ENCODE results near the gene ALX1. TPM values are rescaled to one million over a fixed set of nuclear protein-coding genes. Genes with fewer than 3 reads are reported as not detected.

ALX1 gene
- total RNA-seq, 2 donors from 2014 or later, result not detected

GRCh38 chr12:85260447-85260846, 19.6 kb upstream of the ALX1 start:
- intact Hi-C loops (cut with DNase I), result no loop called here
- Histone ChIP-seq H3K4me1 (no peaks in the 10 kb centered on the region), H3K4me3 (no peak overlapping the region), H3K9me3 (no peaks in the 10 kb centered on the region), H3K36me3 (replicated peaks in 1 of 2; ENCODE audit: insufficient read depth in 1 of 2, low read depth in 2 of 2) (no peaks in the 10 kb centered on the region), H3K27ac (no peak overlapping the region), H3K27me3 (no peaks in the 10 kb centered on the region)
- TF ChIP-seq POLR2A (IDR thresholded peaks at IDR 0.05) (no peak), CTCF (IDR thresholded peaks at IDR 0.05) (no peak)
- no peak for DNase-seq
- WGBS, 2 donors, result 62 to 78% methylated on average over 2 of the region's 2 CpGs
- no peak for ATAC-seq

- Histone ChIP-seq H3K27ac (no peak overlapping the region), H3K27me3 (no peaks in the 10 kb centered on the region), H3K36me3 (replicated peaks in 1 of 2; ENCODE audit: insufficient read depth in 1 of 2, low read depth in 2 of 2) (no peaks in the 10 kb centered on the region), H3K4me1 (no peaks in the 10 kb centered on the region), H3K4me3 (no peak overlapping the region), H3K9me3 (no peaks in the 10 kb centered on the region)
- DNase-seq, result no peak
- 47 to 55% methylated on average over 3 of the region's 3 CpGs for WGBS, 2 donors
- no peak for ATAC-seq
- intact Hi-C loops (cut with DNase I), result no loop called here
- TF ChIP-seq POLR2A (IDR thresholded peaks at IDR 0.05), result no peak
- no peak for TF ChIP-seq CTCF (IDR thresholded peaks at IDR 0.05)
Measured at GRCh38 chr12:85260896-85261295, 19.1 kb upstream of the ALX1 start.

GRCh38 chr12:85266356-85266755, 13.7 kb upstream of the ALX1 start:
- H3K27ac ChIP-seq, result no peak overlapping the region
- intact Hi-C loops (cut with DNase I), result no loop called here
- no peaks in the 10 kb centered on the region for H3K36me3 ChIP-seq (replicated peaks in 1 of 2; ENCODE audit: insufficient read depth in 1 of 2, low read depth in 2 of 2)
- ATAC-seq (no peak), DNase-seq (no peak)
- H3K4me3 ChIP-seq, result no peak overlapping the region
- H3K9me3 ChIP-seq, result no peaks in the 10 kb centered on the region
- 58 to 72% methylated on average over 4 of the region's 4 CpGs for WGBS, 2 donors
- no peaks in the 10 kb centered on the region for H3K27me3 ChIP-seq
- no peaks in the 10 kb centered on the region for H3K4me1 ChIP-seq
- TF ChIP-seq POLR2A (IDR thresholded peaks at IDR 0.05) (no peak), CTCF (IDR thresholded peaks at IDR 0.05) (no peak)

DNA sequence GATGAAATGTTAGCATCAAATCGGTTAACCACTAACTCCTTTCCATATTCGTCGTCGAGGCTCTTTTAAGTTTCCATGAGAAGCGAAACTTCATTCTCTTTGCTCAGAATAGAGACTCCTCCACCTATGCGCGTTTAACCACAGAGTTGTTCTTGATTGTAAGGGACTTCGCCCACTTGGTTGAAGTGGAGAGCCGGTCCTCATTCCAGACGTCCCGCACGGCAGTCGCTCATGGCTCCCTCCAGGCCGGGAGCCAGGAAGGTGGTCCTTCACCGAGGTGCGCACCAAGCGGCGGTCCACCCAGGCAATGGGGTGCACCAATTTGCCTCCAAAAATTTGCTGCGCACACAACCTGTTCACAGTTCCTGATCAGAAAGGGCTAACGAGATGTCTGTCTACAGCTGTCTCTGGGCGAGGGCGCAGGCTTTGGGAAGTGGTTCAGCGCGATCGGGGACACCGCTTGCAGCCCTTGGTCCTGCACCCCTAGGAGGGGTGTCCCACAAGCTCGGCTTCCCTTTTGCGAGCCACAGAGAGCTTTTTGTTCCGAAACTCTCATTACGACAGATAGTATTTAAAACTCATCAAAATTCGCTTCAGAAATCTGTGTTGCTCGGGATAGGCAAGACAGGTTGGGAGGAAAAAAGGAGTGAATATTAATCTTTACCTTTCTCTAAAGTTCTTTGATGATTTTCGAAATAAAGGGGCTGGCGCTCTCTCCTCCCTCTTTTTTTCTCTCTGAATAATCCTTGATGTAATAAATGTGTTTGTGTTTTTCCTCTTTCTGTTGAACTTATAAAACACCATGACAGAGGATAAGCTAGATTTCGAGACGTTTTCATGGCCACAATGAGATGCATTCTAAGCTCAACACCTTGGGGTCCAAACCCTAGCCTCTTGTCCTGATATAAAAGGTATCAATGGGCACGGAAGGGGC, 6.4 kb upstream of the ALX1 start:
- Histone ChIP-seq H3K4me1 (no peaks in the 10 kb centered on the region), H3K27me3 (peaks cover 0 to 21% of the 10 kb centered on the region in 2 donors), H3K27ac (no peak overlapping the region), H3K9me3 (peaks cover 0 to 4% (median 0%) of the 10 kb centered on the region in 3 donors), H3K4me3 (no peak overlapping the region), H3K36me3 (replicated peaks in 1 of 2; ENCODE audit: insufficient read depth in 1 of 2, low read depth in 2 of 2) (no peaks in the 10 kb centered on the region)
- intact Hi-C loops (cut with DNase I), result no loop called here
- ATAC-seq, result no peak
- TF ChIP-seq POLR2A (IDR thresholded peaks at IDR 0.05) (no peak), CTCF (IDR thresholded peaks at IDR 0.05) (no peak)
- 4 to 8% methylated on average over 37 of the region's 37 CpGs for WGBS, 2 donors
- no peak for DNase-seq

DNA sequence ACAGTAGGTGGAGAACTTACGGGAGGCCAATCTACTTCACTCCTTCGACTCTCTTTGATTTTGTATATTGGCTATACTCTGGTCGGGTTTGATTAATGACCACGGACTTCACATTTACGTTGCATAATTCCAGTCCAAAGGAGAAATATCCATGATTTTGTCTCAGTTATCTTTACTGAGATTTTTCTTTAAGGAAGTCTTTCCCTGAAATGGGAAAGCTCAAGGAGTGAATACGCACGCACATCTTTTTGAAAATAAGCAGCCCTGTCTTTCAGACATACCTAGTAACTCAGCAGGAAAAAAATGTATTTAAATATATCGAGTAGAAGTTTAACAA, 5.7 kb upstream of the ALX1 start:
- Histone ChIP-seq H3K4me3 (no peak overlapping the region), H3K4me1 (no peaks in the 10 kb centered on the region), H3K27me3 (peaks cover 0 to 27% of the 10 kb centered on the region in 2 donors), H3K9me3 (peaks cover 0 to 4% (median 0%) of the 10 kb centered on the region in 3 donors), H3K36me3 (replicated peaks in 1 of 2; ENCODE audit: insufficient read depth in 1 of 2, low read depth in 2 of 2) (no peaks in the 10 kb centered on the region), H3K27ac (no peak overlapping the region)
- TF ChIP-seq POLR2A (IDR thresholded peaks at IDR 0.05) (no peak), CTCF (IDR thresholded peaks at IDR 0.05) (no peak)
- WGBS, 2 donors, result 11 to 17% methylated on average over 8 of the region's 8 CpGs
- intact Hi-C loops (cut with DNase I), result no loop called here
- no peak for DNase-seq
- no peak for ATAC-seq

All from body of pancreas (tissue), 4 donors.